RWPE2 (cell line): ENCODE measurements around the gene AK9.

Source experiments
- ATAC-seq: fragments of 200-7000 bp; cut with Tn5 transposase; 3 replicates; pipeline ENCODE4 v1.9.1; 2021; ENCODE audit warnings: low read depth
- DNase-seq: peaks from one replicate; pipeline ENCODE4 v3.0.0-alpha.2; 2020; ENCODE audit warnings: low spot score
- H3K27ac ChIP-seq: fragments of 450-650 bp; 2 replicates; pipeline ENCODE4 v1.5.1; 2017; ENCODE audit warnings: mild to moderate bottlenecking; ENCODE audit not compliant: poor library complexity, severe bottlenecking
- H3K27me3 ChIP-seq: fragments of 250-450 bp; sonication (Bioruptor Pico); 2 replicates; pipeline ENCODE4 v1.5.1; 2021; ENCODE audit warnings: mild to moderate bottlenecking, moderate library complexity; ENCODE audit not compliant: insufficient read depth, poor library complexity, severe bottlenecking
- H3K36me3 ChIP-seq: fragments of 250-450 bp; sonication (Bioruptor Pico); 2 replicates; pipeline ENCODE4 v1.5.1; 2020; ENCODE audit warnings: low read depth, mild to moderate bottlenecking, moderate library complexity
- H3K4me1 ChIP-seq: fragments of 250-450 bp; sonication (Bioruptor Pico); 2 replicates; pipeline ENCODE4 v1.5.1; 2021; ENCODE audit warnings: mild to moderate bottlenecking, moderate library complexity; ENCODE audit not compliant: insufficient read depth, poor library complexity, severe bottlenecking
- H3K4me3 ChIP-seq: fragments of 250-450 bp; sonication (Bioruptor Pico); 2 replicates; pipeline ENCODE4 v1.5.1; 2021; ENCODE audit warnings: mild to moderate bottlenecking, moderate library complexity; ENCODE audit not compliant: severe bottlenecking
- H3K9me3 ChIP-seq: fragments of 250-450 bp; sonication (Bioruptor Pico); 2 replicates; pipeline ENCODE4 v1.5.1; 2021; ENCODE audit warnings: mild to moderate bottlenecking, moderate library complexity; ENCODE audit not compliant: severe bottlenecking
- CTCF ChIP-seq: fragments of 450-650 bp; IDR thresholded peaks from one replicate; pipeline ENCODE4 v1.5.1; 2017; ENCODE audit warnings: mild to moderate bottlenecking, moderate library complexity; ENCODE audit not compliant: poor library complexity, severe bottlenecking

Gene AK9

GRCh38 chr6:109672839-109673238, 18.2 kb downstream of the AK9 start:
- DNase-seq (no peak), ATAC-seq (no peak)
- Histone ChIP-seq H3K27ac (no peak overlapping the region), H3K36me3 (no peaks in the 10 kb centered on the region), H3K9me3 (no peaks in the 10 kb centered on the region), H3K27me3 (no peaks in the 10 kb centered on the region), H3K4me3 (no peak overlapping the region), H3K4me1 (no peaks in the 10 kb centered on the region)
- TF ChIP-seq CTCF = no peak

DNA sequence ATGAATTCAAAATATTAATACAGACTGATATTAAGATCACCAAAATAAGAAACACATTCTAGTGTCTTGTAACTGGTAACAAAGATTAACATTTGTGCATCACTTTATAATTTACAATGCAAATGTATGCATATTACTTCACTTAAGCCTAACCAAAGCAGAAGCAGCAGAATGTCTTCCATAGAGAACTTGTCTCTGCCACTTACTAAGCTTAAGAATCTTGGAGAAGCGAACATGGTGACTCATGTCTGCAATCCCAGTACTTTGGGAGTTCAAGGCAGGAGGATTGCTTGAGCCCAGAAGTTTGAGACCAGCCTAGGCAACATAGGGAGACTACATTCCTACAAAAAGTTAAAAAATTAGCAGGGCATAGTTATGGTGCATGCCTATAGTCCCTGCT, 18.8 kb downstream of the AK9 start:
- H3K27ac ChIP-seq = no peak overlapping the region
- H3K4me3 ChIP-seq = no peak overlapping the region
- H3K4me1 ChIP-seq = no peaks in the 10 kb centered on the region
- ATAC-seq (no peak), DNase-seq (no peak)
- no peaks in the 10 kb centered on the region for H3K9me3 ChIP-seq
- no peaks in the 10 kb centered on the region for H3K27me3 ChIP-seq
- H3K36me3 ChIP-seq = no peaks in the 10 kb centered on the region
- TF ChIP-seq CTCF = no peak

DNA sequence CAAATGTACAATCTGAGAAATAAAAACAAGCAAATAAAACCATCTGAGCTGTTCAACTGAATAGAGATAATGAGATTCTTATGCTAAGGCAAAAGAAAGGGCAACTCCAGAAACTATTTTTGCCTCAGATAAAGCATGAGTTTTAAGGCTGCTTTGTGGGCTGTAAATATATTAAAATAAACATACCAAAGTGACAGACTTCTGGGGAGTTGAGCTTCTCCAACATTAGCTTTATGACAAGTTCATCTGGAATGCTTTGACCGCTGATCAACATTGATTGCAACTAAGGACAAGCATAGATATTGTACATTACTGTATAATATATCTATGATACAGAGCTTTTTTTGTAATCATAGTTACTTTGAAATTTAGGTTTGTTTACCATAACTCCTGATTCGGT, 19.3 kb downstream of the AK9 start:
- no peak overlapping the region for H3K4me3 ChIP-seq
- ATAC-seq (no peak), DNase-seq (no peak)
- no peaks in the 10 kb centered on the region for H3K4me1 ChIP-seq
- H3K27ac ChIP-seq = no peak overlapping the region
- H3K9me3 ChIP-seq = no peaks in the 10 kb centered on the region
- no peaks in the 10 kb centered on the region for H3K36me3 ChIP-seq
- TF ChIP-seq CTCF = no peak
- no peaks in the 10 kb centered on the region for H3K27me3 ChIP-seq

- no peaks in the 10 kb centered on the region for H3K9me3 ChIP-seq
- no peaks in the 10 kb centered on the region for H3K4me1 ChIP-seq
- no peaks in the 10 kb centered on the region for H3K36me3 ChIP-seq
- no peaks in the 10 kb centered on the region for H3K27me3 ChIP-seq
- no peak overlapping the region for H3K27ac ChIP-seq
- no peak for ATAC-seq
- no peak for DNase-seq
- TF ChIP-seq CTCF = no peak
- no peak overlapping the region for H3K4me3 ChIP-seq
Measured at GRCh38 chr6:109669811-109670210, 21.2 kb downstream of the AK9 start.

- no peak overlapping the region for H3K27ac ChIP-seq
- no peak for TF ChIP-seq CTCF
- peaks cover 16% of the 10 kb centered on the region for H3K4me1 ChIP-seq
- ATAC-seq (peak; percentile 46; the same call in 1 of the 3 replicates), DNase-seq (no peak)
- H3K4me3 ChIP-seq = no peak overlapping the region
- no peaks in the 10 kb centered on the region for H3K36me3 ChIP-seq
- no peaks in the 10 kb centered on the region for H3K9me3 ChIP-seq
- H3K27me3 ChIP-seq = no peaks in the 10 kb centered on the region
Measured at GRCh38 chr6:109662192-109662591, 28.8 kb downstream of the AK9 start.
